Measurements from ENCODE around the gene ZGRF1. TPM values are rescaled to one million over a fixed set of nuclear protein-coding genes. Genes with fewer than 3 reads are reported as not detected.

The ZGRF1 gene
- total and polyA plus RNA-seq, 9 of the 15 experiments (the other 6 are each of a cell fraction or from before 2014, with no cell fraction given): 8.8 to 35.2 (median 22.0) TPM

DNA sequence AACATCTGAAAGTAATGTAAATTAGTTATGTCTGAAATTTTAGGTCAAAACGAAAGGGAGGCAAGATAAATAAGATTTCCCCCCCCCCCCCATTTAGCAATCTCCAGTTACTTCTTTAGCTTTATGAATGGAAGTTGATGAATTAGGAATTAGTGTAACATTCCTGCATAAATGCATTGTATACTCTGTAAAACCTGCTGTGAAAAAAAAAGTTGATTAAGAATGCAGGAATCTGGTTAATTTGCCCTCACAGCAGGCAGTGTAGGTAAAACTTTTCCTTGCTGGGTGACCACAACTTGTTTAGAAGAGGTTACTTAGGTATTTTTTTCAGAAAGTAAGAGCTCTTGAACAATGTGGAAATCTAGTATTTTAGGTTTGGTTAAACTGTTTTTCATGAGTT lies 15.5 kb upstream of the ZGRF1 start:
- Histone ChIP-seq H3K4me3 (no peak overlapping the region), H4K20me1 (replicated peaks; ENCODE audit: control insufficient read depth, insufficient read depth, low read length) (no peaks in the 10 kb centered on the region), H3K9me3 (replicated peaks; ENCODE audit: control insufficient read depth, insufficient read depth, low read depth, low read length) (no peaks in the 10 kb centered on the region), H3K27ac (ENCODE audit: extremely low read depth, low read depth, low read length) (no peak overlapping the region), H2AFZ (ENCODE audit: low read depth, low read length) (no peak overlapping the region), H3K4me2 (ENCODE audit: insufficient read depth, low read length) (no peak overlapping the region), H3K9me1 (ENCODE audit: control insufficient read depth, insufficient read depth, low read length) (no peaks in the 10 kb centered on the region), H3K4me1 (replicated peaks in 1 of 2; ENCODE audit: control insufficient read depth in 2 of 2, insufficient read depth in 2 of 2, low read length in 2 of 2) (no peaks in the 10 kb centered on the region), H3K36me3 (ENCODE audit: control insufficient read depth, insufficient read depth, low read length) (peaks cover 74% of the 10 kb centered on the region), H3K27me3 (ENCODE audit: control insufficient read depth in 2 of 2, insufficient read depth in 2 of 2, low read length in 2 of 2) (no peaks in the 10 kb centered on the region), H3K9ac (ENCODE audit: insufficient read depth in 1 of 2, low read depth in 2 of 2, low read length in 2 of 2) (no peak overlapping the region), H3K79me2 (ENCODE audit: control insufficient read depth, insufficient read depth, low read length) (no peaks in the 10 kb centered on the region)
- 69% methylated on average over 1 of the region's 1 CpG for WGBS (ENCODE audit: insufficient coverage, low coverage, missing lambda C conversion rate)
- FAIRE-seq: no peak
- no peak for DNase-seq (ENCODE audit: extremely low read depth in 1 of 4, low spot score in 3 of 4)
- intact Hi-C loops (cut with micrococcal nuclease): no loop called here
- POLR2A ChIA-PET: no interaction called here
- ATAC-seq: no peak
- in situ Hi-C loops (cut with MboI): no loop called here
- no TSS peak for BruUV-seq (replicated peaks)
- TF ChIP-seq RNF2 (IDR thresholded peaks at IDR 0.05) (no peak), ZC3H4 (CRISPR knock-in tag; IDR thresholded peaks at IDR 0.05; ENCODE audit: borderline replicate concordance) (no peak), EP300 (IDR thresholded peaks at IDR 0.05; ENCODE audit: low read length) (no peak), ZFP1 (CRISPR knock-in tag; IDR thresholded peaks at IDR 0.05) (no peak), L3MBTL2 (IDR thresholded peaks at IDR 0.05) (no peak), RFX1 (IDR thresholded peaks at IDR 0.05) (no peak), POLR2H (tag; IDR thresholded peaks at IDR 0.05; ENCODE audit: low read depth) (no peak), TBL1XR1 (IDR thresholded peaks at IDR 0.05; ENCODE audit: low read length in 2 of 2) (no peak), ZNF354B (CRISPR knock-in tag; IDR thresholded peaks at IDR 0.05) (no peak), CSDE1 (IDR thresholded peaks at IDR 0.05) (no peak), ZBTB17 (CRISPR knock-in tag; IDR thresholded peaks at IDR 0.05) (no peak), PHF8 (IDR thresholded peaks at IDR 0.05; ENCODE audit: borderline replicate concordance, low read length) (no peak), DACH1 (IDR thresholded peaks at IDR 0.05; ENCODE audit: partially characterized antibody) (no peak), STAT5B (CRISPR knock-in tag; IDR thresholded peaks at IDR 0.05) (no peak), ZNF316 (IDR thresholded peaks at IDR 0.05) (no peak), ZNF699 (CRISPR knock-in tag; IDR thresholded peaks at IDR 0.05; ENCODE audit: insufficient replicate concordance) (no peak), FUS (optimal IDR thresholded peaks at IDR 0.05; ENCODE audit: low read depth, low read length) (no peak)
- TF ChIP-seq, protein P1, sequence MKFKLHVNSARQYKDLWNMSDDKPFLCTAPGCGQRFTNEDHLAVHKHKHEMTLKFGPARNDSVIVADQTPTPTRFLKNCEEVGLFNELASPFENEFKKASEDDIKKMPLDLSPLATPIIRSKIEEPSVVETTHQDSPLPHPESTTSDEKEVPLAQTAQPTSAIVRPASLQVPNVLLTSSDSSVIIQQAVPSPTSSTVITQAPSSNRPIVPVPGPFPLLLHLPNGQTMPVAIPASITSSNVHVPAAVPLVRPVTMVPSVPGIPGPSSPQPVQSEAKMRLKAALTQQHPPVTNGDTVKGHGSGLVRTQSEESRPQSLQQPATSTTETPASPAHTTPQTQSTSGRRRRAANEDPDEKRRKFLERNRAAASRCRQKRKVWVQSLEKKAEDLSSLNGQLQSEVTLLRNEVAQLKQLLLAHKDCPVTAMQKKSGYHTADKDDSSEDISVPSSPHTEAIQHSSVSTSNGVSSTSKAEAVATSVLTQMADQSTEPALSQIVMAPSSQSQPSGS (CRISPR knock-in tag; IDR thresholded peaks at IDR 0.05): no peak
- CTCF ChIA-PET (ENCODE audit: low intra/inter-chr PET ratio): interaction anchor here (0.6 kb wide), 1 partner anchor 18 kb away, joined by 4 read pairs; no protein-coding TSS in a partner anchor
